ENCODE data around the gene RUBCNL. TPM values are rescaled to one million over a fixed set of nuclear protein-coding genes. Genes with fewer than 3 reads are reported as not detected.

Gene RUBCNL
- total and polyA plus RNA-seq, 2 donors, result 17.1 to 48.4 TPM

GRCh38 chr13:46320821-46321220 lies 66.2 kb downstream of the RUBCNL start:
- Histone ChIP-seq H3K27me3 (ENCODE audit: control insufficient read depth in 2 of 2, insufficient read depth in 1 of 2, low read length in 1 of 2) (no peaks in the 10 kb centered on the region), H3K4me3 (ENCODE audit: low read length in 2 of 2) (peak overlapping the region in 1 of 2 donors; percentile 28), H3K4me1 (ENCODE audit: control insufficient read depth in 2 of 2, insufficient read depth in 2 of 2, low read length in 2 of 2) (peaks cover 15 to 20% of the 10 kb centered on the region in 2 donors), H3K36me3 (ENCODE audit: control insufficient read depth in 2 of 2, insufficient read depth in 2 of 2, low read length in 1 of 2) (no peaks in the 10 kb centered on the region), H3K27ac (ENCODE audit: low read depth in 1 of 2, low read length in 1 of 2) (peak overlapping the region; percentile 70 to 77), H3K9me3 (ENCODE audit: control insufficient read depth in 2 of 2, insufficient read depth in 1 of 2, low read length in 1 of 2) (no peaks in the 10 kb centered on the region)
- WGBS, result 94% methylated on average over 4 of the region's 4 CpGs
- peak in 2 of 9 donors; percentile 23 to 57 for DNase-seq (ENCODE audit: low read depth in 6 of 9, low spot score in 9 of 9)

GRCh38 chr13:46320406-46320805 lies 66.6 kb downstream of the RUBCNL start:
- peaks cover 15 to 20% of the 10 kb centered on the region in 2 donors for H3K4me1 ChIP-seq (ENCODE audit: control insufficient read depth in 2 of 2, insufficient read depth in 2 of 2, low read length in 2 of 2)
- H3K27ac ChIP-seq (ENCODE audit: low read depth in 1 of 2, low read length in 1 of 2), result peak overlapping the region; percentile 70 to 77
- H3K9me3 ChIP-seq (ENCODE audit: control insufficient read depth in 2 of 2, insufficient read depth in 1 of 2, low read length in 1 of 2), result no peaks in the 10 kb centered on the region
- no peaks in the 10 kb centered on the region for H3K36me3 ChIP-seq (ENCODE audit: control insufficient read depth in 2 of 2, insufficient read depth in 2 of 2, low read length in 1 of 2)
- DNase-seq (ENCODE audit: low read depth in 6 of 9, low spot score in 9 of 9), result no peak
- H3K27me3 ChIP-seq (ENCODE audit: control insufficient read depth in 2 of 2, insufficient read depth in 1 of 2, low read length in 1 of 2), result no peaks in the 10 kb centered on the region
- H3K4me3 ChIP-seq (ENCODE audit: low read length in 2 of 2), result no peak overlapping the region
- WGBS, result 67% methylated on average over 3 of the region's 3 CpGs

GRCh38 chr13:46318986-46319385 lies 68.1 kb downstream of the RUBCNL start:
- whole genome bisulfite sequencing, result 100% methylated on average over 1 of the region's 1 CpG
- DNase-seq (ENCODE audit: low read depth in 6 of 9, low spot score in 9 of 9), result no peak
- H3K4me1 ChIP-seq (ENCODE audit: control insufficient read depth in 2 of 2, insufficient read depth in 2 of 2, low read length in 2 of 2), result peaks cover 15 to 20% of the 10 kb centered on the region in 2 donors
- no peaks in the 10 kb centered on the region for H3K9me3 ChIP-seq (ENCODE audit: control insufficient read depth in 2 of 2, insufficient read depth in 1 of 2, low read length in 1 of 2)
- H3K4me3 ChIP-seq (ENCODE audit: low read length in 2 of 2), result no peak overlapping the region
- H3K27me3 ChIP-seq (ENCODE audit: control insufficient read depth in 2 of 2, insufficient read depth in 1 of 2, low read length in 1 of 2), result no peaks in the 10 kb centered on the region
- H3K36me3 ChIP-seq (ENCODE audit: control insufficient read depth in 2 of 2, insufficient read depth in 2 of 2, low read length in 1 of 2), result no peaks in the 10 kb centered on the region
- no peak overlapping the region for H3K27ac ChIP-seq (ENCODE audit: low read depth in 1 of 2, low read length in 1 of 2)

GRCh38 chr13:46317120-46317519 lies 69.9 kb downstream of the RUBCNL start:
- H3K27ac ChIP-seq (ENCODE audit: low read depth in 1 of 2, low read length in 1 of 2), result no peak overlapping the region
- H3K36me3 ChIP-seq (ENCODE audit: control insufficient read depth in 2 of 2, insufficient read depth in 2 of 2, low read length in 1 of 2), result no peaks in the 10 kb centered on the region
- H3K4me1 ChIP-seq (ENCODE audit: control insufficient read depth in 2 of 2, insufficient read depth in 2 of 2, low read length in 2 of 2), result peaks cover 15 to 22% of the 10 kb centered on the region in 2 donors
- H3K4me3 ChIP-seq (ENCODE audit: low read length in 2 of 2), result no peak overlapping the region
- H3K9me3 ChIP-seq (ENCODE audit: control insufficient read depth in 2 of 2, insufficient read depth in 1 of 2, low read length in 1 of 2), result no peaks in the 10 kb centered on the region
- DNase-seq (ENCODE audit: low read depth in 6 of 9, low spot score in 9 of 9), result peak in 1 of 9 donors; percentile 36
- no peaks in the 10 kb centered on the region for H3K27me3 ChIP-seq (ENCODE audit: control insufficient read depth in 2 of 2, insufficient read depth in 1 of 2, low read length in 1 of 2)

GRCh38 chr13:46315491-46316075 lies 71.5 kb downstream of the RUBCNL start:
- no peaks in the 10 kb centered on the region for H3K36me3 ChIP-seq (ENCODE audit: control insufficient read depth in 2 of 2, insufficient read depth in 2 of 2, low read length in 1 of 2)
- peaks cover 10 to 11% of the 10 kb centered on the region in 2 donors for H3K4me1 ChIP-seq (ENCODE audit: control insufficient read depth in 2 of 2, insufficient read depth in 2 of 2, low read length in 2 of 2)
- 94% methylated on average over 6 of the region's 6 CpGs for WGBS
- no peaks in the 10 kb centered on the region for H3K27me3 ChIP-seq (ENCODE audit: control insufficient read depth in 2 of 2, insufficient read depth in 1 of 2, low read length in 1 of 2)
- H3K27ac ChIP-seq (ENCODE audit: low read depth in 1 of 2, low read length in 1 of 2), result no peak overlapping the region
- H3K9me3 ChIP-seq (ENCODE audit: control insufficient read depth in 2 of 2, insufficient read depth in 1 of 2, low read length in 1 of 2), result peaks cover 0 to 3% of the 10 kb centered on the region in 2 donors
- H3K4me3 ChIP-seq (ENCODE audit: low read length in 2 of 2), result no peak overlapping the region
- DNase-seq (ENCODE audit: low read depth in 6 of 9, low spot score in 9 of 9), result no peak

GRCh38 chr13:46315036-46315435 lies 72.0 kb downstream of the RUBCNL start:
- DNase-seq (ENCODE audit: low read depth in 6 of 9, low spot score in 9 of 9), result no peak
- no peak overlapping the region for H3K27ac ChIP-seq (ENCODE audit: low read depth in 1 of 2, low read length in 1 of 2)
- H3K36me3 ChIP-seq (ENCODE audit: control insufficient read depth in 2 of 2, insufficient read depth in 2 of 2, low read length in 1 of 2), result no peaks in the 10 kb centered on the region
- peaks cover 8 to 10% of the 10 kb centered on the region in 2 donors for H3K4me1 ChIP-seq (ENCODE audit: control insufficient read depth in 2 of 2, insufficient read depth in 2 of 2, low read length in 2 of 2)
- H3K9me3 ChIP-seq (ENCODE audit: control insufficient read depth in 2 of 2, insufficient read depth in 1 of 2, low read length in 1 of 2), result peaks cover 0 to 3% of the 10 kb centered on the region in 2 donors
- H3K4me3 ChIP-seq (ENCODE audit: low read length in 2 of 2), result no peak overlapping the region
- no peaks in the 10 kb centered on the region for H3K27me3 ChIP-seq (ENCODE audit: control insufficient read depth in 2 of 2, insufficient read depth in 1 of 2, low read length in 1 of 2)

- peaks cover 0 to 3% of the 10 kb centered on the region in 2 donors for H3K9me3 ChIP-seq (ENCODE audit: control insufficient read depth in 2 of 2, insufficient read depth in 1 of 2, low read length in 1 of 2)
- 100% methylated on average over 1 of the region's 1 CpG for WGBS
- no peak overlapping the region for H3K27ac ChIP-seq (ENCODE audit: low read depth in 1 of 2, low read length in 1 of 2)
- DNase-seq (ENCODE audit: low read depth in 6 of 9, low spot score in 9 of 9), result no peak
- H3K27me3 ChIP-seq (ENCODE audit: control insufficient read depth in 2 of 2, insufficient read depth in 1 of 2, low read length in 1 of 2), result no peaks in the 10 kb centered on the region
- no peaks in the 10 kb centered on the region for H3K36me3 ChIP-seq (ENCODE audit: control insufficient read depth in 2 of 2, insufficient read depth in 2 of 2, low read length in 1 of 2)
- H3K4me3 ChIP-seq (ENCODE audit: low read length in 2 of 2), result no peak overlapping the region
- H3K4me1 ChIP-seq (ENCODE audit: control insufficient read depth in 2 of 2, insufficient read depth in 2 of 2, low read length in 2 of 2), result peaks cover 8 to 10% of the 10 kb centered on the region in 2 donors
Observed at GRCh38 chr13:46314587-46314986, 72.5 kb downstream of the RUBCNL start.

- Histone ChIP-seq H3K4me3 (ENCODE audit: low read length in 2 of 2) (no peak overlapping the region), H3K27me3 (ENCODE audit: control insufficient read depth in 2 of 2, insufficient read depth in 1 of 2, low read length in 1 of 2) (no peaks in the 10 kb centered on the region), H3K27ac (ENCODE audit: low read depth in 1 of 2, low read length in 1 of 2) (no peak overlapping the region), H3K4me1 (ENCODE audit: control insufficient read depth in 2 of 2, insufficient read depth in 2 of 2, low read length in 2 of 2) (peaks cover 8 to 10% of the 10 kb centered on the region in 2 donors), H3K36me3 (ENCODE audit: control insufficient read depth in 2 of 2, insufficient read depth in 2 of 2, low read length in 1 of 2) (no peaks in the 10 kb centered on the region), H3K9me3 (ENCODE audit: control insufficient read depth in 2 of 2, insufficient read depth in 1 of 2, low read length in 1 of 2) (peaks cover 0 to 3% of the 10 kb centered on the region in 2 donors)
- 96% methylated on average over 6 of the region's 6 CpGs for WGBS
- no peak for DNase-seq (ENCODE audit: low read depth in 6 of 9, low spot score in 9 of 9)
Observed at GRCh38 chr13:46313432-46314257, 73.4 kb downstream of the RUBCNL start.

- no peak for DNase-seq (ENCODE audit: low read depth in 6 of 9, low spot score in 9 of 9)
- no peak overlapping the region for H3K27ac ChIP-seq (ENCODE audit: low read depth in 1 of 2, low read length in 1 of 2)
- peaks cover 8 to 10% of the 10 kb centered on the region in 2 donors for H3K4me1 ChIP-seq (ENCODE audit: control insufficient read depth in 2 of 2, insufficient read depth in 2 of 2, low read length in 2 of 2)
- no peaks in the 10 kb centered on the region for H3K27me3 ChIP-seq (ENCODE audit: control insufficient read depth in 2 of 2, insufficient read depth in 1 of 2, low read length in 1 of 2)
- peaks cover 0 to 3% of the 10 kb centered on the region in 2 donors for H3K9me3 ChIP-seq (ENCODE audit: control insufficient read depth in 2 of 2, insufficient read depth in 1 of 2, low read length in 1 of 2)
- H3K36me3 ChIP-seq (ENCODE audit: control insufficient read depth in 2 of 2, insufficient read depth in 2 of 2, low read length in 1 of 2), result no peaks in the 10 kb centered on the region
- H3K4me3 ChIP-seq (ENCODE audit: low read length in 2 of 2), result no peak overlapping the region
- 100% methylated on average over 1 of the region's 1 CpG for WGBS
Observed at GRCh38 chr13:46313024-46313423, 74.0 kb downstream of the RUBCNL start.

Data from thymus (tissue), 11 donors.